HS-5 (cell line): Measurements from ENCODE around the gene MAGEA1.
"Not testable (repeated sequence)": the region's sequence is repeated elsewhere in the genome, so short reads cannot be mapped to it uniquely, and the experiment has no call there.

Experiments
- DNase-seq: peaks from one replicate; pipeline ENCODE4 v3.0.0-alpha.2; 2012; ENCODE audit warnings: low read depth

The MAGEA1 gene

GRCh38 chrX:153179131-153179530 lies at the start of gene MAGEA1:
MAGEA1 (plus strand) TSS chrX:153179284; CDS start chrX:153182390, 3,106 bp downstream.
- no peak for DNase-seq

- DNase-seq = not testable (repeated sequence)
These were observed 46.2 kb upstream of the MAGEA1 start for GRCh38 chrX:153132924-153133323.

- DNase-seq = not testable (repeated sequence)
These were observed 40.0 kb upstream of the MAGEA1 start for GRCh38 chrX:153139074-153139473.

- not testable (repeated sequence) for DNase-seq
These were observed 32.8 kb upstream of the MAGEA1 start for GRCh38 chrX:153146288-153146687.

- no peak for DNase-seq
These were observed 25.6 kb upstream of the MAGEA1 start for GRCh38 chrX:153153516-153153915.

GRCh38 chrX:153157450-153157849 lies 21.6 kb upstream of the MAGEA1 start:
- no peak for DNase-seq

- DNase-seq = no peak
These were observed 20.8 kb upstream of the MAGEA1 start for GRCh38 chrX:153158319-153158718.

- no peak for DNase-seq
These were observed 17.1 kb upstream of the MAGEA1 start for GRCh38 chrX:153161952-153162351.

- no peak for DNase-seq
These were observed 14.4 kb upstream of the MAGEA1 start for GRCh38 chrX:153164733-153165132.

- DNase-seq = not testable (repeated sequence)
These were observed 10.7 kb upstream of the MAGEA1 start for GRCh38 chrX:153168423-153168822.

GRCh38 chrX:153181822-153182221 lies 2.7 kb downstream of the MAGEA1 start:
- DNase-seq = no peak

- no peak for DNase-seq
These were observed 5.7 kb downstream of the MAGEA1 start for GRCh38 chrX:153184787-153185186.

- DNase-seq = no peak
These were observed 11.3 kb downstream of the MAGEA1 start for GRCh38 chrX:153190381-153190780.

- no peak for DNase-seq
These were observed 21.4 kb downstream of the MAGEA1 start for GRCh38 chrX:153200462-153200861.

- DNase-seq = no peak
These were observed 27.5 kb downstream of the MAGEA1 start for GRCh38 chrX:153206425-153207046.

- no peak for DNase-seq
These were observed 30.3 kb downstream of the MAGEA1 start for GRCh38 chrX:153209347-153209746.

- DNase-seq = no peak
These were observed 35.9 kb downstream of the MAGEA1 start for GRCh38 chrX:153214934-153215333.

GRCh38 chrX:153216926-153217325 lies 37.8 kb downstream of the MAGEA1 start:
- no peak for DNase-seq

GRCh38 chrX:153225438-153226098 lies 46.5 kb downstream of the MAGEA1 start:
- DNase-seq = no peak

- peak; percentile 52 for DNase-seq
These were observed 47.5 kb downstream of the MAGEA1 start for GRCh38 chrX:153226344-153227185.
